Measurements from ENCODE around the gene NRROS. TPM values are rescaled to one million over a fixed set of nuclear protein-coding genes. Genes with fewer than 3 reads are reported as not detected.
"Not testable (repeated sequence)": the region's sequence is repeated elsewhere in the genome, so short reads cannot be mapped to it uniquely, and the experiment has no call there.

The NRROS gene
- total RNA-seq, 1 donor from 2014 or later = 0.40 TPM

DNA sequence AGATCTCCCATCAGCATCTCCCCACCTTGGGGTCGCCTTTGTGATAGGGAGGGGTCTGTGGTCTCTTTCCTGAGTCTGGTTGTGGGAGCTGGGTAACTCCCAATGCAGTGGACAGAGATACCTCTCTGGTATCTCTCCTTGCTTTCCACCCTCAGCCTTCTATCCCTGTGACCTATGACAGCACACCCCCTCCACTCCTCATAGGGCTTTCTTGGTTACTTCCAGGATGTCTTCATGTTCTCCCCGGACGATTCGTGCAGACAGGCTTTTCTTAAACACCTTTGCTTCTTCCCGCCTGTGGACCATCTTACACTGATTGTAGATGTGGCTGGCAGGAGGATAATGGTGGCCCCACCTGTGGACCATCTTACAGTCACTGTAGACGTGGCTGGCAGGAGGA, 14.2 kb upstream of the NRROS start:
- ATAC-seq = no peak

DNA sequence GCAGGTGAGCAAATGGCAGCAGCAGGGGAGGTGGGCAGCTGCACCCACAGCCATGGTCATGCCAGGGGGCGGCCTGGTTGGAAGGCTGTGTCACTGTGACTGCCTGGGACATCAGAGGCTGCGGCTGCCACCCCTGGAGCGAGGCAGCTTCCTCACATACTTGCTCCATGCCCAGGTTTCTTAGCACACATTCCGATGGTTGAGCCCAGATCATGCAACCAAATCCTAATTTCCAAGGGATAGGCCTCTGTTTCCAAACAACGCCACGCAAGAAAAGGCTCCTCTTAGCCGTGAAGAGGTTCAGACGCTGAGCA, 11.6 kb upstream of the NRROS start:
- no peak for ATAC-seq

DNA sequence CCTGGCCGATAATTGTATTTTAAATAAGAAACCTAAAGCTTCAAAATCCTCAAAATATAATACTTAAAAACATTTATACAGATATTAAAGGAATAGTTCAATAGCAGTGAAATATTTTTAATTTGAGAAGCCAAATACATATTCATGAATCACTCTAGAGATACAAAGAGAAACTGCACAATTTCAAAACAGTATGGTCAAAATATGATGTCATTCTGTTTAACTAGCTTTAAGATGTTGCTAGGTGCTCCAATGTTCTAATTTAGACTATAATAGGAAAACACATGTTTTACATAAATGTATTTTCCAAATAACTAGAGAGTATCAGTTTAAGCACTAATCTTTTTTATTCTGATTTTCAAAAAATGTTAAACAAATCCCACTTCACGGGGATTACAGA, 10.3 kb upstream of the NRROS start:
- ATAC-seq = no peak

DNA sequence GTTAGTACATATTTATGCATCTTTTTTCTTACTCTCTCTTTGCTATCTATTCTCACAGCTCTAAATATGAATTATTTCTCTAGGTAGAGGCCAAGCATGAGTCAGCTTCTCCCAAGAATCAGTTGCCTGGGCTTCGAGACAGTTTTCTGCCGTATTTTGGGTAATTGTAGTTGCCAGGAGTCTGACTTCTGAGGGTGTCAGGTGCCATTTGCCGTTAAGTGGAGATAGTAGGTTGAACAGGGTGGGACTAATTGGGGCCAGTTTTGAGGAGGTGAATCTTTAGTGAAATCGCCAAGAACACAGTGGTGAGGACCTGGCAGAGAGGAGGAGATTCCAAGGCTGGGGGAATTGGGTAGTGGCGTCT, 7.8 kb upstream of the NRROS start:
- no peak for ATAC-seq

DNA sequence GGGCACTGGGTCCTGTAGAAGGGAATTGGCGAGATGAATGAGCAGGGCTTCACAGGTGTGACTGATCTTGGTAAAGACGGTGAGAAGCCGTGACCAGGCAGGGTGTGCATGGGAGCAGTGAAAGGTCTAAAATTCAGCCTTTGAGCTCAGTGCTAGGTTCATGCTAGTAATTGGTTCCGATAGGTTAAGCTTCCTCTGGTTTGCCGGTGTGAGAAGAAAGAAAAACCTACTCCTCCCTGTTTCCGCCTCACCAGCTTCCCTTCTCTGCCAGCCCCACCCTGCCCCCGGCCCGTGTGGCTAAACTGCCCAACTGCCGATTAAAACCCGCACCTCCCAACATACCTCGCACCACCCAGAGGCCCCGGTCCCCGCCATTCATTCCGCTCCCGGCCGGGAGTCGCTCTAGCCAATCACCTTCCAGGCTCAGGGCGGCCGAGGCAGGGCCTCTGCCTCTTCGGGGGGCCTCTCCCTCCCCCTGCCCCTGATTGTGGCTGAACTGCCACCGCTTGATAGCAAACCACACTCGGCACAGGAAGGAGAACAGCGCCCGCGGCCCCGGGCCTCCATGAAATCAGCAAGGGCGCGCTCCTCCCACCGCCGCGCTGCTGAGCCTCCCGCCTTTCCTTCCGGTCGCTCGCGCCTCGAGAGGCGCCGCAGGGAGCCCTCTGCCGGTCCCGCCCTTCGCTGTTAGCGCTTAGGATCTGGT, 7.3 kb upstream of the NRROS start:
- ATAC-seq = peak; percentile 87

DNA sequence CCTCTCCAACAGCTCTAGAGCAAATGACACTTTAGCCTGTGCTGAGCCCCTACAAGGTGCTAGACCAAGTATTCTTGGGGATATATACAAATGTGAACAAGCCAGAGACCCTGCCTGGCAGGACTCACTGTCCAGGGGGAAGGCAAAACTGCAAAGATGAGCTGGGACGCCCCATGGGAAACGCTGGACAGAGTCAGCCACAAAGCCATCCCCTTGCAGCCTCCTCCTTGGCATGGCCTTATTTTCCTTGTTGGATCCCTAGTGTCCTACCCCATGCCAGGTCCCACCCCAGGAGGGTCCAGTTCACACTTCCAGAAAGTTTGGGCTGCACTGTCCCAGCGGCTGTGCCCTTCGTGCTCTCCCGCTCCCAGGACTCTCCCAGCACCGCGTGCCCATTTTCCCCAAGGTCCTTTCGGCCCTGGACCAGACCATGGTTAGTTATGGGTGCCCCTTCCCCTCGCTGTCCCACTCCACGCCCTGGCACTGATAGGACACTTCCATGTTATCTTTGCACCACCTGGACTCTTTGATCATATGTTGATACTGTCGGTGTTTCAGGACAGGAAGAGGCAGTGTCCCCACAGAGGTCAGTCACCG, 5.8 kb upstream of the NRROS start:
- ATAC-seq = no peak

DNA sequence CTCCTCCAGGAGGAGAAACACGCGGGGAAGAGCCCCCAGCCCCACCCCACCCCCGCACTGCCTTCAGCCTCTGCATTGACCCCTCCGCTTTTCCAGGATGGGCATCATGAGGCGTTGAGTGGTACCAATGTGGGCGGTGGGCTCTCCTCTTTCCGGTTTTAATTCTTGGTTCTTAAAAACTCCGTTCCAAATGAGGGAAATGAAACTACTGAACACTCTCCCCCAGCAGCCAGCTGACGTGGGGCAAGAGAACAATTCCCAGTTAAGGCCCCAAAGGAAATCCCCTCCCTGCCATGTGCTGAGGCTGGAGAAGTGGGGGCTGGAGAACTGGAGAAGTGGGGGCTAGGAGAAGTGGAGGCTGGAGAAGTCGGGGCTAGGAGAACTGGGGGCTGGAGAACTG, 5.3 kb upstream of the NRROS start:
- ATAC-seq = no peak

DNA sequence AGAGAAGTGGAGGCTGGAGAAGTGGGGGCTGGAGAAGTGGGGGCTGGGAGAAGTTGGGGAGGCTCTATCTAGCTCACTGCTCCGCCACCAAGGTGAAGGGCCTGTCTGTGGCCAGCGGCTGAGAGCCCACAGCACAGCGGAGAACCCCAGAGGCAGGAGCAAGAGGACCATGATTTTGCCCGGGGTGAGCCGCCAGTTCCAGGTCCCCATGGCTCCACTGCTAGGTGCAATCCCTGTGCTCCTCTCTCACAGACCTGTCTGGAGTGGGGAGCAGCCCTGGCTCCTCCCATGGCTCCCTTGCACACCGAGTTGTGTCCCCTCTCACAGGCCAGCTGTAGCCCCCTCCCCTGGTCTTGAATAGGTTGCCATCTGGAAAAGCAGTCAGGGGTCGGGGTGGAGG, 4.7 kb upstream of the NRROS start:
- ATAC-seq = no peak

DNA sequence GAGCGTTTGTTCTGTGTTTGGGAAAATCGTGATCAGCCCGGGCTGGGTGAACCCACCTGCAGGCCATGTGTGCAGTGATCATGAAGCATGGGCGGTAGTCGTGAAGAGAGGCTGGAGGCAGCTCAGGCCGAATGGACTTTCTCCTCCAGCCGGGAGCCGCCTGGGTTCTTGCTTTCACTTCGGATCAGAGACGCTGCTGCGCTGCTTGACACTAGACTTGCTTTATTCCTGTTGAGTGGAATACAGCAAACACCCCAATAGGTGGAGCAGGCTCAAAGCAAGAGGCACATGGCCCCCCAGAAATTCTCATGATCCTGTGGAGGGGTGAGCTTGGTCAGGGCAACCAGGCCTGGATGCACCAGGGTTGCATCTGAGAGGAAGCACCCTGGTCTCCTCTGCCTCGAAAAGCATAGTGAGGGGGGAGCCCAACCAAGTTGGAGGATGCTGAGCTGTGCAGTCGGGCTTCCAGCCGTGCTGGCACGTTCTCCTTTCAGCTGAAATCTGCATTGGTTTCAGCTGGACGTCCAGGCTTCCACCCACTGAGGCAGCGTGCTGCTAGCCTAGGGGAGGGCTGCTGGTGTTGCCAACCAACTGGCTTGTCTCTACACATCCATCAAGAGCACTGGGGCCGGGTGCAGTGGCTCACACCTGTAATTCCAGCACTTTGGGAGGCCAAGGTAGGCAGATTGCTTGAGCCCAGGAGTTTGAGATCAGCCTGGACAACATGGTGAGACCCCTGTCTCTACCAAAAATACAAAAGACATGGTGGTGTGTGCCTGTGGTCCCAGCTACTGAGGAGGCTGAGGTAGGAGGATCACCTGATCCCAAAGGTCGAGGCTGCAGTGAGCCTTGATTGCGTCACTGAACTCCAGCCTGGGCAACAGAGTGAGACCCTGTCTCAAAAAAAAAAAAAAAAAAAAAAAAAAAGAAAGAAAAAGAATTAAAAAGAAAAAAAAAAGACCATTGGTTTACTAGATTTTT, 2.8 kb upstream of the NRROS start:
- no peak for ATAC-seq

DNA sequence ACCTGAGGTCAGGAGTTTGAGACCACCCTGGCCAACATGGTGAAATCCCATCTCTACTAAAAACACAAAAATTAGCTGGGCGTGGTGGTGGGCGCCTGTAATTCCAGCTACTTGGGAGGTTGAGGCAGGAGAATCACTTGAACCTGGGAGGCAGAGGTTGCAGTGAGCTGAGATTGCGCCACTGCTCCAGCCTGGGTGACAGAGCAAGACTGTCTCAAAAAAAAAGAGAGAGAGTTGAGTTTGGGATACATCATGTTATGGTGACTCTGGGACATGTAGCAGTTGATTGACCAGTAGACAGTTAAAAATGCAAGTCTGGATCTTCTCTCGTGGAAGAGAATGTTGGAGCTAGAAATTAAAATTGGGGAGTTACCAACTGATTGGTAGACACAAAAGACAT, 1.6 kb upstream of the NRROS start:
- not testable (repeated sequence) for ATAC-seq

DNA sequence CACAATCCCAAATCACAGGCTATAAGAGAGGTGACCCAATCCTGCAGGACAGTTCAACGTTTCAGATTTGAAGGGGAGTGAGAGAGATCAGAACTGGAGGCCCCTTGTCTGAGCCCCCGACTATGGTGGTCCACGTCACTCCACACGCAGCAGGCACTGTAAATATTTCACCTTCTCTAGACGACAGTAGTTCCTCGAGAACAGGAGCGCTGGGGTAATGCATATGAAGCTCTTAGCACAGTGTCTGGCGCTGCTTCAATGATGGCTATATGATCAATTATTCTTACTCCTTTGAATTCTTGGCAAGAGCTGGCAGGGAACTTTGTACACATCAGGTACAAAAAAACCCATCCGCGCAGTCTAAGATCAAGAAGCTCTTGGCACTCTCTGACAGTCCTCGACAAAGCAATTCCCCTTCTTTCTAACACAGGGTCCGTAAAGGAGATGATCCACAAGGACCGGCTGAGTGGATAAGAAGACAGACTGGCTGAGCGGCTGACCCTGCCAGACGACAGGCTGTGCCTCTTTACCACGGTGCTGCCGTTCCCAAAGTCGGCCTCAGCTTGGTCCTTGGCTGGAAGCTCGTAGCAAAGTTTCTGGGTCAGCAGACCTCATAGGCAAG, 522 bp upstream of the NRROS start:
- peak; percentile 3 for ATAC-seq

DNA sequence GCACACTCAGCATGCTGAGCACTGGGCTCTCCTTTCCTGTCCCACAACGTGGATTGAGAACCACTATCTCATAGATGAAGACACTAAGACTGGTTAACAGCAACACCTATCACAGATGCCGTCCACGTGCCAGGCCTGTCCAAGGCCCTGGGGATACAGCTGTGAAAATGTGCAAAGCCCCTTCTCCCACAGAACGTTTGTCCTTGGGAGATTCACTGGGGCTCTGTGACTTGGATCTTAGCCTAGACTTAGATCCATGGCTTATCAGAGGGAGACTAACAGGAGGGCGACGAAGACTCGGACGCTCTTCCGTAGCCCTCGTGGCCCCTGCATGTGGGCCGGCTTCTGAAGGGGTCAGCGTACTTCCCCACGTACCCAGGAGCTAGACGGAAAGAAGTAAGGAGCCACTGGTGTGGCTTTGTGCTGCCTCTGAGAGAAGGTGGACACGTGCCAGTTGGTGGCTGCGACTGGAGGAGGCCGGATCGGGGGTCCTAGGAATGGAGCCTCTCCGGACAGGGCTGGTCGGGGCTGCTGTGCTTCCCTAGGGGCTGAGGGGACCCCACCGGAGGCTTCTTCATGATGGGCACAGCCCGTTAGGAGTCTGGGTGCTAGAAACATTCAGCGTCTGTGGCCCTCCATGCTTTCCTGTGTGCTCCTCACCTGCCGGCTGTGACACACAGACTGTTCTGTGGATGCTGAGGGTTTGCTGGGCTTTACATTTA, 964 bp downstream of the NRROS start:
- ATAC-seq = no peak

DNA sequence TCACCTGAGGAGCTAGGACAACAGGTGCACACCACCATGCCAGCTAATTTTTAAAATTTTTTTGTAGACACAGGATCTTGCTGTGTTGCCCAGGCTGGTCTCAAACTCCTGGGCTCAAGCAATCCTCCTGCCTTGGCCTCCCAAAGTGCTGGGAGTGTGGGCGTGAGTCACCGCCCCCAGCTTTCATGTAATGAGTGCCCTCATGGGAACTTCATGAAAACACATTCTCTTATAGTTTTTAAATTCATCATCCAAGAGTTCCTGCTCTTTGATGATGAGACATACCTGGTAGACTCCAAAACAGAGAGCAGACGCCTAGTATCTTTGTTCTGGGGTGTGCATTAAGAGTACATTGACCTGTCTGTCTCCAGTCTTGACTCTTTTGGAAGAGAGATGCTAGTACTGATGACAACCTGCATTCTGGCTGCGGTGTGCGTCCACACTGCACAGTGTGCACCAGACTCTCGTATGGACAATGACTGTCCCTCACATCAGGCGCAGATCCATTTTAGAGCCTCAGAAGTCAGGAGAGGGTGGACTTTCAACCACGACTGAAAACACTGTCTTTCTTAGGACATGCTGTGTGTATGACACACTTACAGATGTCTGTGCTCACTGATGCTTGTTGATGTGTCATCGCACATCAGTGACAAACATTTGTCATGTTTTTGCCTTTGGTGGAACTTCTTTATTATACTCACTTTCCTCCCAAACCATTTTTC, 2.0 kb downstream of the NRROS start:
- ATAC-seq = no peak

DNA sequence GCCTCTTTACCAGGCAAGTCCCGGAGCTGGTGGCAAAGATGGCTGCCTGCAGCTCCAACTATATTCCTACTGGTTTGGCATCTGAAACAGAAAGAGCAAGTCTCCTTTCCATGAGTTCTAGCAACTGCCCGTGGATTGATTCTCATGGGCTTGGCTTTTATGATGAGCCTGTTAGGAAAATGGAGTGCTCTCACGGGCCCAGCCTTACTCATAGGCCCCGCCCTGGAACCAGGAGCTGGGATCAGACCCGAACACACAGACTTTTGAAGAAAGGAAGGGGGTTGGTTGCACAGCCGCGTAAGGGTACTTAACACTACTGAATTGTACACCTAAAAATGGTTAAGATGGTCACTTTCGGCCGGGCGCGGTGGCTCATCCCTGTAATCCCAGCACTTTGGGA, 2.9 kb downstream of the NRROS start:
- ATAC-seq = no peak

DNA sequence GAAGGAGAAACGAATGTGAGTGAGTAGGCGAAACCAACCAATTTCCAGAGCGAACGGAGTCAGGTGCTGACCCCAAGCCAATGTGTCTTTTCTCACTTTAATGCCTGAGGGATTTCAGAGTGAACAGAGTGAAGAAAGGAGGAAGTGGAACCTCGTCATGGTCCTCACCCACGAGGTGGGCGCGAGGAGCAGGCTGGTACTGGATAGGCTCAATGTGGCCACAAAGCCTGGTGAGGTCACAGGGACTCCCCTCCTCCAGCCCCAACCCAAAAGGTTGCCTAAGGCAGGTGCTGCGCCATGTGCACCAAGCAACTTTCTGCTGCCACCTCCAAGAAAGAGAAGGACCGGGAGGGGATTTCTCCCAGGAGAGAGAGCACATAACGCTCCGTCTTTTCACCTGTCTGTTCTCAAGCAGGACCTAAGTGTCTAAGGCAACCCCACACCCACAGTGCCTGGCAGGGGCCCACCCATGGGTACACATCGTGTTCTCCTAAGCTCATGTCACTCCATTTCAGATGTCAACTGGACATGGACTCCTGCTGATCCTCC, 3.8 kb downstream of the NRROS start:
- peak; percentile 72 for ATAC-seq

DNA sequence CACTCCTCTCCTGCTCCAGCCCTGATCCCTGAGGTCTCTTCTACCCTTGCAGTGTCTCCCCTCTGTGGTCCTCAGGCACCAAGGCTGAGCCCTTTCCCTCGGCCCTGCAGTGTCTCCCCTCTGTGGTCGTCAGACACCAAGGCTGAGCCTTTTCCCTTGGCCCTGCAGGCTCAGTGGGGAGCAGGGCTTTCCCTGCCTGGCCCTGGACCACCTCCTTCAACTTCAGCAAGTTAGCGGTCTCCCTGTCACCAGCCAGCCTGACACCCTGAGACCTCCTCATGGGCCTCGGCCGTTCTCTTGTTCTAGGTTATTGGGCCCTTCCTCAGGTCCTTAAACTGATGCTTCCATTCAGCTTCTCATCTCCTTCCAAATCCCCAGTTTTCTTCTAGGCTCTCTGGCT, 4.3 kb downstream of the NRROS start:
- ATAC-seq = no peak

DNA sequence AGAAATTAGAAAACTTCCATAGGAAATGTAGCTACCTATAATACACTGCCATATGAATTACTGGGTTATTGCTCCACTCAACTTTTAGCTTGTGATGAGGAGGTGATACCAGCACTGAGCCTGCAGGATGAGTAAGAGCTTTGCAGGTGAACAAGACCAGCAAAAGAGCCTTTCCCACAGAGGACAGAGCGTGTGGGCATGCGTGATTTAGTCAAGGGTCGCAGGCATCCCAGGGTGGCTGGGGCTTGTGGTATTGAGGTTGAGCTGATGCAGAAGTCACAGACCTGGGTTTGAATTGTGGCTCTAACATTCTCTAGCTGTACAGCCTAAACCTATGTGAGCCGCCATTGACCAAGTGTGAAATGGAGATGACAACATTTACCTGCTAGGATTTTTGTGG, 5.6 kb downstream of the NRROS start:
- ATAC-seq = no peak

DNA sequence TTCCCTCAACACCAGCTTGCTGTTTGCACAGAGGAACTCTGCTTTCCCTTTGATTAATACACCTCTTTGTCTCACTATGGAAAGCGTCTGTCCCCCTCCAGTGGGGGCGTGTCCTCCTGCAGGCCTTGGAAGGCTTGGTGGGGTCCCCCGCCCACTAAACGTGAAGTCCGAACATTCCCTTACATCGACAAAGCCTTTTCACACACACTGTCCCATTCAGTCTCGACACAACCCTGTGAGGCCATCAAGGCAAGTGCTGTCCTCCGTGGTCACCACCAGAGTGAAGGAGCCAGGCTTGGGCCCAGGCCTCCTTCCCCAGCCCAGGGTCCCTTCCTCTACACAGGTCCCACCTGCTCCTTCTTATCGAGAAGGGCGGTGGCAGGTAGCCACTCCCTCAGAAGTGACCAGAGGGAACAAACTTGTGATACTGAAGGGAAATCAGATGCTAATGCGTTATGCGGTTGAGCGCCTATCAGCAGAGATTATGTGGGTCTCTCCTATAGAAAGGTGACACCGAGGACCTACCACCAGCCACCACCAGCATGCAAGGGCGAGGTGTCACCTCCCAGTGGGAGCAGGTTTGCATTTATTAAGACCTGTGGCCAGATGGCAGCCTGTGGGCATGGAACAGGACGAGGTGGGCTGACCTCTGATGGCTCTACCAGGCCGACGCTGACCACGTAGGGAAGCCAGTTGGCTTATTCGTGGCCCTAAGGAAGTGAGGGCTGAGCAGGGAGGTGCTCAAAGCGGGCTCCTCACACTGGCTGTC, 6.6 kb downstream of the NRROS start:
- no peak for ATAC-seq

DNA sequence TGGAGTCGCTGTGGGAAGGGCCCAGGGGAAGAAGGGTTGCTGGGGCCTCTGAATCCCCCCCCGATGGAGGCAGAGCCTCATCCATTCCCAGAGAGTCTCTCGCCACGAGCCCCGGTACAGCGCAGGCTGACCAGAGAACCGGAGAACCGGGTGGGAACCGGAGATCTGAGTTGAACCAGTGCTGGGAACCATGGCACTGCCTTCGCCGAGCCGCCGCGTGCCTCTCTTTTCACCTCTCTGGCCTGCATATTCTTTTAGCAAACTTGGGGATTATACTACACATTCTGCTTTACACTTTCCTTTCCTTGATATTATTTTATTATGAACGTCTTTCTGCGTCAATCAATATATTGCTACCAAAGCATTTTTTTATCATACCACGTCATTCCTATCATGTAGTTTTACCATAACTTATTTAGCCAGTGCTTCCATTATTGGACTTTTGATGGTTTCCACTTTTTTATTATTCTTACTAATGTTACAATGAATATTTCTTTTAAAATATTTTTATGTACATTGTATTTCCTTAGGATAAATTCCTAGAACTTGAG, 7.2 kb downstream of the NRROS start:
- ATAC-seq = no peak

DNA sequence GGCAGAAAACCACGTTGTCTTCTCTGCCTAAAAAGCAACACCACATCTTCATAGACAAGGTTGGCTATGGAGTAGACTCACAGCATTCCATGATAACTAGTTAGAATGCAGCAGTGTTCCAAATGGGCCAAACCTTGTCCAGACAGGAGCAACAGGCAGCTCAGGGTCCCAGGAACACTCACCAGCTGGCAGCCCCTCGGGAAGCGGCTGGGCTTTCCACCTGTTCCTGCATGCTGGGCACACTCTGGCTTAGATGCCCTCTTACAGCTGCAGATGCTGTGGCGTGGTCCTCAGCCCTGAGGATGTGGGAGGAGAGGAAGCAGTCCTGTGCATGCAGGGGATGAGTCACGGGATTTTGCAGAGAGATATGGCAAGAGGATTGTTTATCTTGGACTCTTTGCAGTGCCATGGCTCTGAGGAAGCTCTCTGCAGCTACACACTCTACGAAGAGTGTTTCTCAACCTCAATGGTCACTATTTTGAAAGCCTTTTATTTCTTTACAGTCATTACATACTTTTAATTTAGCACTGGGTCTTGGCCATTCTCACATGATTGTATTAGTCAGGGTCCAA, 11.3 kb downstream of the NRROS start:
- ATAC-seq = peak; percentile 87
